Endothelial cell of umbilical vein (primary cell): Measurements from ENCODE around the gene LSMEM2. TPM values are rescaled to one million over a fixed set of nuclear protein-coding genes. Genes with fewer than 3 reads are reported as not detected.
"Not testable (repeated sequence)": the region's sequence is repeated elsewhere in the genome, so short reads cannot be mapped to it uniquely, and the experiment has no call there.

Source experiments
- BruUV-seq: library from RNA; stranded (reverse); fragments of 400-500 nt; replicated peaks from 2 replicates; lab custom pipeline; 2021; lab: Mats Ljungman, UMichigan
- CTCF ChIA-PET: fragments of 300-600, 350-600 bp; sonication (Branson Sonifier 250); formaldehyde crosslinking; loops from one replicate; lab custom pipeline; 2021; ENCODE audit warnings: antibody characterized with exemption, inconsistent platforms; lab: Charles Lee
- POLR2A ChIA-PET: fragments of 300-600, 350-600 bp; sonication (Branson Sonifier 250); formaldehyde crosslinking; loops from one replicate; lab custom pipeline; 2021; ENCODE audit warnings: antibody characterized with exemption, inconsistent platforms; lab: Charles Lee
- DNase-seq: peaks from one replicate; pipeline ENCODE4 v3.0.0-alpha.2; 2011; ENCODE audit warnings: low read depth, low spot score
- FAIRE-seq: peaks from 2 replicates; lab custom pipeline; 2011; peaks lifted over from hg19 to GRCh38; lab: Jason Lieb, UNC
- H2AFZ ChIP-seq: 2 replicates; pipeline ENCODE4 v1.6.0; 2012; ENCODE audit warnings: low read depth, low read length, control low read depth, inconsistent platforms
- H3K27ac ChIP-seq: 2 replicates; pipeline ENCODE4 v1.5.1; 2011; ENCODE audit warnings: low read depth, mild to moderate bottlenecking, control low read depth, low read length, moderate library complexity; ENCODE audit not compliant: insufficient read depth
- H3K27me3 ChIP-seq, 2 experiments: 2 replicates each; pipeline versions ENCODE4 v1.6.0 to v1.6.1; 2011; ENCODE audit warnings: low read length in 2 of 2, mixed read lengths in 1 of 2; ENCODE audit not compliant: control insufficient read depth in 2 of 2, insufficient read depth in 2 of 2
- H3K36me3 ChIP-seq, 2 experiments: 2 replicates in 1 of 2; 3 replicates in 1 of 2; pipeline ENCODE4 v1.5.1; 2011; ENCODE audit warnings: low read length in 2 of 2, mild to moderate bottlenecking in 1 of 2, moderate library complexity in 1 of 2; ENCODE audit not compliant: control insufficient read depth in 2 of 2, insufficient read depth in 2 of 2; ENCODE audit errors: extremely low read depth in 1 of 2
- H3K4me1 ChIP-seq: 3 replicates; pipeline ENCODE4 v1.5.1; 2011; ENCODE audit warnings: mild to moderate bottlenecking, low read length; ENCODE audit not compliant: control insufficient read depth, insufficient read depth; ENCODE audit errors: extremely low read depth
- H3K4me2 ChIP-seq: 2 replicates; pipeline ENCODE4 v1.6.1; 2011; ENCODE audit warnings: low read length, control low read depth, mixed read lengths; ENCODE audit not compliant: insufficient read depth
- H3K4me3 ChIP-seq, 3 experiments: fragments of 200-600 bp in 1 of 3; sonication (generic), shearing (Covaris generic) in 1 of 3; replicated peaks in 1 of 3; 2 replicates each; pipeline ENCODE4 v1.5.1; 2011 to 2016; ENCODE audit warnings: control low read depth in 3 of 3, low read length in 3 of 3, mild to moderate bottlenecking in 2 of 3, inconsistent platforms in 1 of 3, low read depth in 1 of 3, moderate library complexity in 1 of 3; ENCODE audit not compliant: insufficient read depth in 1 of 3
- H3K79me2 ChIP-seq: 2 replicates; pipeline ENCODE4 v1.6.0; 2012; ENCODE audit warnings: low read length, inconsistent platforms; ENCODE audit not compliant: control insufficient read depth, insufficient read depth
- H3K9ac ChIP-seq: replicated peaks from 2 replicates; pipeline ENCODE3; 2011; ENCODE audit warnings: low read length, control low read depth; ENCODE audit not compliant: insufficient read depth; ENCODE audit errors: extremely low read depth
- H3K9me1 ChIP-seq: replicated peaks from 3 replicates; pipeline ENCODE4 v1.6.0; 2011; ENCODE audit warnings: mild to moderate bottlenecking, low read length; ENCODE audit not compliant: control insufficient read depth, insufficient read depth; ENCODE audit errors: extremely low read depth
- H3K9me3 ChIP-seq: replicated peaks from 2 replicates; pipeline ENCODE4 v1.5.1; 2012; ENCODE audit warnings: low read length, inconsistent platforms; ENCODE audit not compliant: control insufficient read depth, insufficient read depth
- H4K20me1 ChIP-seq: replicated peaks from 2 replicates; pipeline ENCODE3; 2011; ENCODE audit warnings: mild to moderate bottlenecking, low read length; ENCODE audit not compliant: control insufficient read depth, insufficient read depth; ENCODE audit errors: extremely low read depth
- EZH2 ChIP-seq: IDR thresholded peaks from 2 replicates; pipeline ENCODE4 v1.6.1; 2012; ENCODE audit warnings: borderline replicate concordance, low read depth, mild to moderate bottlenecking, moderate library complexity, low read length, inconsistent platforms; ENCODE audit not compliant: severe bottlenecking
- FOS ChIP-seq: IDR thresholded peaks from 2 replicates; pipeline ENCODE4 v1.6.1; 2011; ENCODE audit warnings: mild to moderate bottlenecking, low read length, moderate library complexity, borderline replicate concordance; ENCODE audit not compliant: insufficient read depth
- JUN ChIP-seq: IDR thresholded peaks from 2 replicates; pipeline ENCODE4 v1.6.1; 2011; ENCODE audit warnings: borderline replicate concordance, low read depth; ENCODE audit not compliant: insufficient read length, insufficient read depth
- MYC ChIP-seq: IDR thresholded peaks from one replicate; pipeline ENCODE4 v1.6.1; 2011; ENCODE audit warnings: mild to moderate bottlenecking, low read depth, low read length
- POLR2A ChIP-seq: IDR thresholded peaks from 2 replicates; pipeline ENCODE4 v1.6.1; 2012; ENCODE audit warnings: low read depth, mild to moderate bottlenecking, control low read depth, low read length
- POLR2AphosphoS5 ChIP-seq: IDR thresholded peaks from 2 replicates; pipeline ENCODE4 v1.6.1; 2012; ENCODE audit warnings: low read depth, mild to moderate bottlenecking, control low read depth, low read length, moderate library complexity; ENCODE audit not compliant: insufficient read depth
- dilution Hi-C: fragments of 300-500 bp; cut with MboI; formaldehyde crosslinking; loops from one replicate; pipeline ENCODE4 v1.15.0; 2019; ENCODE audit warnings: low sequenced_read_pairs; ENCODE audit not compliant: extremely low pct_ligation_motif_present
- intact Hi-C: fragments of 100-400 bp; cut with micrococcal nuclease; formaldehyde crosslinking; loops from one replicate; pipeline ENCODE4 v1.10.0; 2022
- polyA plus RNA-seq, 4 experiments: library from polyadenylated mRNA; depleted of rRNA in 3 of 4; stranded (reverse) in 3 of 4; unstranded in 1 of 4; fragments of >200 nt; gene quantifications; 2 replicates each; pipeline versions ENCODE4 v1.2.1 to v1.2.3, GENCODE V29; 2011 to 2012; ENCODE audit warnings: missing spikeins in 1 of 4
- total RNA-seq: library from RNA; stranded (reverse); gene quantifications from 2 replicates; pipeline ENCODE4 v1.2.3, GENCODE V29; 2021

Gene LSMEM2
- total and polyA plus RNA-seq, 2 donors (not counting 3 experiments of a cell fraction or from before 2014, with no cell fraction given), result not detected

DNA sequence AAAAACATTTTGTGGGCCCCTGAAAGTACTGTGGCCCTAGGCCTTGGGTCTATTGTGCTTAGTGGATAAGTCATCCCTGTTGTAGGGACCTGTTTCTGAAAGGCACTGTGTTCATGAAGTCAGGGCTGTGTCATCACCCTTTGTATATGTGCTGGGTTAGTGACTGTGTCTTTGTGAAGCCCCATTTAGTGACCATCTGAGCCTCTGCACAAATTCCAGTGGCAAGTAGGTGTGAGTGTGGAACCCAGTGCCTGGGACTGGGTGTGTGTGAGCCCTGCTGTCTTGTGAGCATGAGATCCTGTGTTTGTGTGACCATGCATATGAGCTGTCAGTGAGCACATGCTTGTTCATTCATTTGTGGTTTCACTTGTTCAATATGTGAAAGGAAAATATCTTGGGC is 25.7 kb downstream of the LSMEM2 start:
- peaks cover 15% of the 10 kb centered on the region for H3K4me1 ChIP-seq
- TF ChIP-seq EZH2 (no peak), FOS (no peak), POLR2A (no peak), POLR2AphosphoS5 (no peak), MYC (no peak), JUN (no peak)
- no peaks in the 10 kb centered on the region for H3K9me1 ChIP-seq
- H3K4me2 ChIP-seq, result no peak overlapping the region
- DNase-seq, result no peak
- peak; percentile 28 for FAIRE-seq
- H3K36me3 ChIP-seq, result no peaks in the 10 kb centered on the region
- intact Hi-C loops (no loop called here), dilution Hi-C loops (no loop called here)
- no peak overlapping the region for H3K4me3 ChIP-seq
- H2AFZ ChIP-seq, result no peak overlapping the region
- POLR2A ChIA-PET, result no interaction called here
- H3K27me3 ChIP-seq, result no peaks in the 10 kb centered on the region
- BruUV-seq, result no TSS peak
- H3K79me2 ChIP-seq, result no peaks in the 10 kb centered on the region
- no peak overlapping the region for H3K9ac ChIP-seq
- H3K9me3 ChIP-seq, result no peaks in the 10 kb centered on the region
- CTCF ChIA-PET, result interaction anchor here (1.0 to 6.6 kb wide), 2 partner anchors 10 to 19 kb away, joined by 5 to 48 read pairs; partner anchors contain the start of gene HYAL2
- H4K20me1 ChIP-seq, result no peaks in the 10 kb centered on the region
- H3K27ac ChIP-seq, result no peak overlapping the region

DNA sequence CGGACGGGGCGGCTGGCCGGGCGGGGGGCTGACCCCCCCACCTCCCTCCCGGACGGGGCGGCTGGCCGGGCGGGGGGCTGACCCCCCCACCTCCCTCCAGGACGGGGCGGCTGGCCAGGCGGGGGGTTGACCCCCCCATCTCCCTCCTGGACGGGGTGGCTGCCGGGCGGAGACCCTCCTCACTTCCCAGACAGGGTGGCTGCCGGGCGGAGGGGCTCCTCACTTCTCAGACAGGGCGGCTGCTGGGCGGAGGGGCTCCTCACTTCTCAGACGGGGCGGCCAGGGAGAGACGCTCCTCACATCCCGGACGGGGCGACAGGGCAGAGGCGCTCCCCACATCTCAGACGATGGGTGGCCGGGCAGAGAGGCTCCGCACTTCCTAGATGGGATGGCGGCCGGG is 33.2 kb downstream of the LSMEM2 start:
- H4K20me1 ChIP-seq, BruUV-seq, H3K4me2 ChIP-seq, POLR2A ChIA-PET, H3K9me3 ChIP-seq, DNase-seq, H3K9me1 ChIP-seq, CTCF ChIA-PET, intact Hi-C loops, H3K9ac ChIP-seq, H3K27ac ChIP-seq, H3K4me3 ChIP-seq, FAIRE-seq, H3K4me1 ChIP-seq, H3K27me3 ChIP-seq, H2AFZ ChIP-seq, dilution Hi-C loops, H3K79me2 ChIP-seq: not testable (repeated sequence)
- peaks cover 7 to 19% of the 10 kb centered on the region in 2 experiments for H3K36me3 ChIP-seq
